GM21737 (cell line): ENCODE data around the gene SETD6.

Source experiments
- ATAC-seq: cut with Tn5 transposase; IDR thresholded peaks from one replicate; pipeline ENCODE4 v1.9.1; 2021; ENCODE audit warnings: mild to moderate bottlenecking, moderate library complexity; ENCODE audit not compliant: unreplicated experiment

SETD6 gene

GRCh38 chr16:58493756-58494431, 21.4 kb upstream of the SETD6 start:
- ATAC-seq: no peak

GRCh38 chr16:58494981-58495520, 20.3 kb upstream of the SETD6 start:
- peak; percentile 75 for ATAC-seq

GRCh38 chr16:58495521-58496331, 19.6 kb upstream of the SETD6 start:
- ATAC-seq: no peak

- ATAC-seq: no peak
These were observed 17.8 kb upstream of the SETD6 start for GRCh38 chr16:58497468-58497867.

- no peak for ATAC-seq
These were observed 17.4 kb upstream of the SETD6 start for GRCh38 chr16:58497935-58498334.

- no peak for ATAC-seq
These were observed 16.8 kb upstream of the SETD6 start for GRCh38 chr16:58498341-58499091.

- no peak for ATAC-seq
These were observed 16.2 kb upstream of the SETD6 start for GRCh38 chr16:58499092-58499511.

GRCh38 chr16:58499615-58500351, 15.5 kb upstream of the SETD6 start, which contains the start of gene NDRG4:
TSS of gene NDRG4 (plus strand) at chr16:58500143. CDS start at chr16:58500249, 106 bp downstream.
- no peak for ATAC-seq

- no peak for ATAC-seq
These were observed 14.7 kb upstream of the SETD6 start for GRCh38 chr16:58500430-58501241.

GRCh38 chr16:58501242-58502131, 13.8 kb upstream of the SETD6 start:
- ATAC-seq: no peak

GRCh38 chr16:58502217-58502921, 12.9 kb upstream of the SETD6 start:
- no peak for ATAC-seq

GRCh38 chr16:58503166-58503862, 12.0 kb upstream of the SETD6 start:
- ATAC-seq: no peak

GRCh38 chr16:58503863-58504688, 11.2 kb upstream of the SETD6 start:
- ATAC-seq: no peak

GRCh38 chr16:58506241-58507194, 8.8 kb upstream of the SETD6 start:
- ATAC-seq: no peak

GRCh38 chr16:58507195-58507962, 7.9 kb upstream of the SETD6 start:
- ATAC-seq: no peak
